ENCODE data around the gene PLCL1.

Gene PLCL1

DNA sequence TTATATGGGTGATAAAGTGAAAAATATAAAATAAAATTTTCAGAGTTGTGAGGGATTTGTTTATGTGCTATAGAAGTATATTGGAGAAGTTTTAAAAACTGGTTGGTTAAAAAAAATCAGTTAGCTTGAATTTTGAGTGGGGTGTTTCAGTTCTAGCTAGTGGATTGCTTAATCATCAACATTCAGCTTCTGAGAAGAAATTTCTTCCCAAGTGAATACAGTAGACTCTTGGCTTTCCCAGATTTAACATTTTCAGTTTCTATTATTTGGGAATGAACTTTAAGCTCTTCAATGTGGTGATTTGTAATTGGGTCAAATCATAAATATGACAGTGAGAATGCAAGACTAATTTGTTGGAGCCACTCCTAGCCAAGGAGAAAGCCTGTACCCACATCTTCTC, 120.8 kb downstream of the PLCL1 start:
- no peak for DNase-seq (ENCODE audit: low read depth in 2 of 3, low spot score in 2 of 3)

DNA sequence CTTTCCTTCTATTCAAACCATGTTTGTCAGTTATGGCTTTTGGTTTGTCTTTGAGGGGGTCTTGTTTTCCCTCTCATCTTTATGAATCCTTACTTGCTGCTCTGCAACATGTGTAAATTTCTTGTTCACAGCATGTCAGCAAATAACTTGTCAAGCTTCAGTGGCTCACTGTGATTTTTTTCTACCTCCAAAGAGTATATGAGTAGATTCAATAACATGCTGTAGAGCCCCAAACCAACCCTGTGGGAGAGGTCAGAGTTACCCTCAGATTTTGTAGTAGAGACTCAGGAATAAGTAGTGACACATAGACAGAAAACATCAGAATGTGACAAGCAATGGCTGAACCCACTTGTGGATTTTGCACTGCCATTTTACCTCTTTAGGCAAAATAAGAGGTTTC, 121.6 kb downstream of the PLCL1 start:
- no peak for DNase-seq (ENCODE audit: low read depth in 2 of 3, low spot score in 2 of 3)

DNA sequence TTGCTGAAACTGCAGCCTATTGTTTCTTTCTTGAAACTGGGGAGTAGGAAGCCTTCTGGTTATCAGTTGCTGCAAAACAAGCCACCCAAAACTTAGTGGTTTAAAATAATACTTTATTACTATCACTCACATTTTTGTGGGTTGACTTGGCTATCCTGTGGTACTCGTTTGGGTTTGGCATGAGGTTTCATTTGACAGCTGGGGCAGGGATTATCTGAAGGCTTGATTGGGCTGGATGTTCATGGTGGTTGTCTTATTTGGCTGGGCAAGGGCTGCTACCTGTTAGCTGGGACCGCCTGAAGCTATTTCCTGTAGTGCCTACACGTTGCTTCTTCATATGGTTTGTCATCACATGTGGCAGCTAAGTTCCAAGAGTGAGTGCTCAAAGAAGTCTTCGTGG, 122.3 kb downstream of the PLCL1 start:
- DNase-seq (ENCODE audit: low read depth in 2 of 3, low spot score in 2 of 3), result no peak

DNA sequence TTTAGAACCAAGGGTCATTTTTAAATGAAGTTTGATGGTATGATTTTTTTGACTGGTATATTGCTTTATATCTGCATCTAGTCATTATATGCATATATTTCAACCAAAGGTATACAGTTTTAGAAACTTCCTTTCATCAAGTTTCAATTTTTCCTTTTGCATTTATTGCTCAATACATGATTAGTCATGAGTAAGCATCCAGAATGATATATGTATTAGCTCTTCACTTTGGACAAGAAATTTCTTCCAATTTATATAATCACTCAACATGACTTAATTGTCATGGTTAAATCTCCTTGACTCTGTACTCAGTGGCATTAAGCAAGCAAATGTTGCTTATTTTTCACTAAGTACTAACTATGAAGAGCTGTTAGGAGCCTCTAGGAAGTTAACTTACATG, 123.6 kb downstream of the PLCL1 start:
- no peak for DNase-seq (ENCODE audit: low read depth in 2 of 3, low spot score in 2 of 3)

DNA sequence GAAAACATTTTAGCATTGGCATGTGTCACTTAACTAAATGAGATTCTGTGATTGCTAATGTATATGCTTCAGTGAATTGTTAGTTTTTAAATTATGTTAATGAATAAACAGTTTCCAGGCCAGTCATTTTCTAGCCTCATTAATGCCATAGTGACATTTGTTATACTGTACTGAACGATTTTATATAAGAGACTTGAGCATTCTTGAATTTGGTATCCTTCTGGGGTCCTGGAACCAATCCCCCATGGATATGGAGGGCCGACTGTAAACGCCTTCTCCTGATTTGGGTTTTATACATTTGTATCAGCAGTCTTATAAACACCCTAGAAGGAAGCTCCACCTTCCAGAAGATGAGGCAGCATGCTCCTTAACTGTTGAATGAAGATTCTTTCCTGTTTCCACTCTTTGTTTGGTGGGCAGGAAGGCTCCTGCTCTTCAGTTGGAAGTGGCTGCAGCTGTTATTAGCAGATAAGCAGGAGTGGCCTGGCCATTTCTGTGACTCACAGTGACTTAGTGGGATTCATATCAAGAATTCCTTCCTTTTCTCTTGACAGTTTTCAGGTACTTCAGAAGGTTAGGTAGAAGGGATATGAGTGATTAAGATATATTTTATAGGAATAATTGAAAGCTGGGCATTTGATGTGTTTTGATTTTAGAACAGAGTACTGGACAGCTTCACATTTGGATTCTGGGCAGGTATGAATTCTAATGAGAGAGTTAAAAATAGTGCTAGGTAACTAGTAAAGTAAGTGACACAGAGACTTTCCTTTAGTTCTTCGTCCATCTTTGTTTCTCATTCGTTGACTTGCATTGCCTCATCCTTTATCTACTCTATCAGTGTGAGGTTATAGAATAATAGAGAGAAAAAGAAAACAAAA, 124.9 kb downstream of the PLCL1 start:
- no peak for DNase-seq (ENCODE audit: low read depth in 2 of 3, low spot score in 2 of 3)

DNA sequence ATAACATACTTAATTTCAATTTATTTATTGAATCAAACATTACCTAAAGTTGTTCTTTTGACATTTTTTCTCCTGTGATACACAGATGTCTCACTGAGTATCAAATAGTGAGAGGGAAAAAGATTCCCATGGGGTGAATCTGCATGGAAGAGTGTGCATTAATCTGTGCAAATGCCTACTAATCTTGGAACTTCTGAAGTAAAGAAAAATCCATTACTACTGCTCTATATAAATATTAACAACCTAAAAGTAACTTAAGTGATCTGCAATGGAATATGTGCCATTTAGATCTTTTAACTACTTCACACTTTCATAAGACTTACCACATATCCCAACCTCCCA, 125.5 kb downstream of the PLCL1 start:
- no peak for DNase-seq (ENCODE audit: low read depth in 2 of 3, low spot score in 2 of 3)

DNA sequence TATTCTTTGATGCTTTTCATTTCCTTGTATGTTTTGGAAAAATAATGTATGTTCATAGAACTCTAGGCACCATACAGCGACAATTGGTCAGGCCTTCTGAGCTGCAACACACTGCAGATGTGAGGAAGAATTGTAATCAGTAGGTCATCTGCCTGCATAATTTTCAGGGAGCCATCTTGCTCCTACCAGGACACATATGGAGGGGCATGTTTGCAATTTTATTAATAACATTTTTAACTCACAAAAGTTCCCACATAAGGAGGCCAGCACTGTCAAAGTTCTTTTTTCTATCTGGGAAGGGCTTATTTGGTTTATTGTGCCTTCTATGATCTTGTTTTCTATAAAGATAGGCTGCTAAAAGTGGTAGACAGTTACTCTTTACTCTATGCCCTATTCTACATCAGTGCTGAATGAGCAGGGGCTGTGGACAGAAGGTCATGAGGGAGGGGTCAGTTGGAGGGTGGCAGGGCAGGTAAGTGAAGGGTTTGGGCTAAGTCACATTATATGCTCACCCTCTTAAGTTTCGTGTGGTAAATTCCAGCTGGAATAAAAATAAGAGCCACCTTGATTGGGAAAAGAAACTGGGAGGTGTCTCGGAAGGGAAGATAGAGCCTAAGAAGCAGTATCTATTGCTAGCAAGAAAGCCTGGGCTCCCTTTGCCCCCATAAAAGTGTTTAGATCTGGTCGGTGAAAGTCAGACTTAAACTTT, 126.3 kb downstream of the PLCL1 start:
- no peak for DNase-seq (ENCODE audit: low read depth in 2 of 3, low spot score in 2 of 3)

DNA sequence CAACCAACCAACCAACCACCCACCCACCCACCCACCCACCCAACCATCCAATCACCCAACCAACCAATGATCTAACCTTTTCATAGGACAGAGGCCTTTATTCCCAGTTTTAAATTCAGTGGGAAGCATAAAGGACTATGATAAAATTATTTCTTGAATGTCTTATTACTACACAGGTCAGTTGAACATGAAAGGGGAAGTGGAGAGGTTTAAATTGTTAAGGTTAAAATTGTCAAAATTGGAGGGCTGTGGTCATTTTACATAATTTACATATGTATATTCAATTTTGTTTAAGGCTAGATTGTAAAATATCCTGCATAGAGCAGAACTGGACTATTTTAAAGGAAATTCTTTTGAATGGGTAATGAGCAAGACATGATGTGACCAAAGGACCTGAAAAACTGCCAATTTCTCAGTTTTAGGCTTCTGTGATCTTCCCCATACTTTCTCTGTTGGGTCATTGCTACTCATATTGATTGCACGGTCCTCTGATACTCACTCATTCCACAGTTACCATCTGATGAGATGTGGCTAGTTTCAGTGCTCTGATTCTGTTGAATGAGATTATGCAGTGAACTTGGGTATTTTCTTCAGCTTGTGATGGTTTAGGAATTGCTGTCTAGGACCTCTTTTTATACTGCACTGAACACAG, 127.4 kb downstream of the PLCL1 start:
- no peak for DNase-seq (ENCODE audit: low read depth in 2 of 3, low spot score in 2 of 3)

DNA sequence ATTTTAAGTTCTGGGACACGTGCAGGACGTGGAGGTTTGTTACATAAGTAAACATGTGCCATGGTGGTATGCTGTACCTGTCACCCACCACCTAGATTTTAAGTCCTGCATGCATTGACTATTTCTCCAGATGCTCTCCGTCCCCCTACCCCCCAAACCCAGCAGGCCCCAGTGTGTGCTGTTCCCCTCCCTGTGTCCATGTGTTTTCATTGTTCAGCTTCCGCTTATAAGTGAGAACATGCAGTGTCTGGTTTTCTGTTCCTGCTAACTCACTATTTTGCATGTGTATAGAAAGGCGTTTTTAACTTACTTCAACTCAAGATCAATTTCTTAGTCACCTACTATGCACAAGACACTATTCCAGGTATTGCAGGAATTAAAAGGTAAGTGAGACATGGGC, 128.0 kb downstream of the PLCL1 start:
- no peak for DNase-seq (ENCODE audit: low read depth in 2 of 3, low spot score in 2 of 3)

DNA sequence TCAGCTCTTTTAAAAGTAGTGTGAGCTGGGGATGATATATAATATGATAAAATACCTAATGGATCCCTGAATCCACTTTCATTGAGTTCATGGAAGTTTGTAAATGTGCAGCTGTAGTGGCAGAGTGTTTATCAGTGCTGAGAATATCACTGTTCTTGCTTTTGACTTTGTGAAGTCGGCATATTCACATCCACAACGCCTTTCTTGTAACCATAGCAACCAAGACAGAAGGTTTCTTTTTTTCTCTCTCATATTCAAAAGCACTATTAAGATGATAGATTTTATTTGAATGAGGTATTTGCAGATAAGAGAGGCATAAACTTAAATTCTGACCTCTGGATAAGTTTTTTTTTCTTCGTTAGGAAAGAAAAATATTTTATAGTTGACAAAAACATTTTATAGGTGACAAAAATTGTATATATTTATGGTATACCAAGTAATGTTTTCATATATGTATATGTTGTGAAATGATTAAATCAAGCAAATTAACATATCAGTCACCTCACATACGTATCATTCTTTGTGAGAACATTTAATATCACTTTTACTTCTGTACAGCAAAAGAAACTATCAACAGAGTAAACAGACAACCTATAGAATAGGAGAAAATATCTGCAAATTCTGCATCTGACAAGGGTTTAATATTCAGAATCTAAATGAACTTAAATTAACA, 130.0 kb downstream of the PLCL1 start:
- no peak for DNase-seq (ENCODE audit: low read depth in 2 of 3, low spot score in 2 of 3)

DNA sequence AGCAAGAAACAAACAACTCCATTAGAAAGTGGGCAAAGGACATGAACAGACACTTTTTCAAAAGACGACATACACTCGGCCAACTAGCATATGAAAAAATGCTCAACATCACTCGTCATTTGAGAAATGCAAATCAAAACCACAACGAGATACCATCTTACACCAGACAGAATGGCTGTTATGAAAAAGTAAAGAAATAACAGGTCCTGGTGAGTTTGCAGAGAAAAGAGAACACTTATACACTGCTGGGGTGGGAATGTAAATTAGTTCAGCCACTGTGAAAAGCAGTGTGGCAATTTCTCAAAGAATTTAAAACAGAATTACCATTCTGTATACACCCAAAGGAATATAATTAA, 130.5 kb downstream of the PLCL1 start:
- no peak for DNase-seq (ENCODE audit: low read depth in 2 of 3, low spot score in 2 of 3)

DNA sequence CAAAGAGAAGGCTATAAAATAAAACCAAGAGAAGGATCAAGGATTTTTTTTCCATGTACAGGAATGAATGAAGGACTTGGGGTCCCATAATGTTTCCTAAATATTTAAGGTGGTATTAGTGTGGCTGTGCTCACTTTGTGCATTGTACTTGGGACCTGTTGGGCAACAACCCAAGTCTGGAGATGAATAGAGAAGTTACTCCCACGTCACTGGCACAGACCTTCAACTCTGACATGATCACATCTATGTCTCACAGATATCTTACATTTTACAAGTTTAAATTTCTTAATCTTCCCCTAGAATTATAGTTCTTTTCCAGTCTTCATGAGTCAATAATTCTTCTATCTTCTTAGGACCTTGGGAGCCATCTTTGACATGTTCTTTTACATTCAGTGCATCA, 133.4 kb downstream of the PLCL1 start:
- no peak for DNase-seq (ENCODE audit: low read depth in 2 of 3, low spot score in 2 of 3)

DNA sequence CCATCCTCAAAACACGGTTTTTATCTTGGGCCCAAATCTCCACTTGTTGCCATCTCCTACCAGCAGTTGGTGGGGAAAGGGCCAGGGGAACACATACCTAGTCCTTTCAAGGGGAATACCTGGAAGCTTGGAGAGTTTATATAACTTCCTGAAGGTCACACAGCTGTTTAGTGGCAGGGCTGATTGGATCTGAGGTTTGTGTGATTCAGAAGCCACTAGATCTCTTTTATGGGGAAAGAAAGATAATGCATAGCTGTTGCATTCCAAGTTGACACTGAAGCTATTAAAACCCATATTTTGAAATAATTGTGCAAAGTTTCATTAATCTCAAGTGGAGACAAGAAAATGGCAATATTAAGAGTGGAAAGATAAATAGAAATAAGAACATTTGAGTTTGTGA, 134.2 kb downstream of the PLCL1 start:
- DNase-seq (ENCODE audit: low read depth in 2 of 3, low spot score in 2 of 3), result no peak

DNA sequence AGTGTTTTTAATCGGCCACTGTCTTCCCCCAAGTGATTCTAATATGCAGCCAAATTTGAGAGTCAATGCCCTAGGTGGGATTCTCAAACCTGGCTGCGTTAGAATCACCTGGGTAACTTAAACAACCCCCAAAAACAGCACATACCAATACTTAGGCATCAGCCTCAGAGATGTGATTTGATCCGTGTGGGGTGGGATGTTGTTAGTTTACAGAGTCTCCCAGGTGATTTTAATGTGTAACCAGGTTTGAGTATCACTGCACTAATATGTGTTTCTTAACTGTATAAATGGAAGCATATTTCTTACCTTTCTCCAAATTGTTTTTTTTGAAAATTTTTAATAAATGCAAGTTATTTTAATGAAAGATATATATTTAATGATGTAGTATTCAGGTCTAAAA, 135.4 kb downstream of the PLCL1 start:
- DNase-seq (ENCODE audit: low read depth in 2 of 3, low spot score in 2 of 3), result no peak

DNA sequence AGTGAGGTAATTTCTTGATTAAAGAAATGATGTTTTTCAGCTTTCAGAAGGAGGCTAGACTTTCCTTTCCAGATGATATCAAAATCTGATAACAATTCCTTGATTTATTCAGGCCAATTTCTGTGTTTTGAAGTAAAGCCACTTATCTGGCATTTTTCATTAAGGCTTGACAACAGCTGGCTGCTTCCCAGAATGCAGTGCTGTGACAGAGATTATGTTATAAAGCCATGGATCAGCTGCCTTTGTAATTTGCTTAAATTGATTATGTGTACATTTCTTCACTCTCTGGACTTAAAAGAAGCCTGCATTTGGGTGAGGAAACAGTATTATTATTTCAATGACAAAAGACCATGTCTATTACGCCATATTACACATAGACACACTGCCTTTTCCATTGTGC, 136.0 kb downstream of the PLCL1 start:
- no peak for DNase-seq (ENCODE audit: low read depth in 2 of 3, low spot score in 2 of 3)

DNA sequence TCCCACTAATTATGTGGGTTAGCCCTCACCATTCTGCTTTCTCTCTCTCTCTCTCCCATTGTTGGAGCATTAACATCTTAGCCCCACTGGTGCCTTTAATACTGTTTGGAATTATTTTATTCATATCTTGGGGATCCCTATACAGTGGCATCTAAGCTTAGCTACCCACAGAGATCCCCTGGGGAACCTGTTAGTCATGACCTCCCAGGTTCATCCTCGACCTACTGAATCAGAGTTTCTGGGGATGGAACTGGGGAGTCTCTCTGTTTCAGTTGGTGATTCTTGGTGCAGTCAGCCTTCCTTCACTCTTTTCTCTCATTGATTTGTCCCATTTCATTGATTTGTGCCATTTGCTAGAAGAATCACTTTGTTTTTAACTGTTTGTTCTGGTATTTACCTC, 137.3 kb downstream of the PLCL1 start:
- no peak for DNase-seq (ENCODE audit: low read depth in 2 of 3, low spot score in 2 of 3)

DNA sequence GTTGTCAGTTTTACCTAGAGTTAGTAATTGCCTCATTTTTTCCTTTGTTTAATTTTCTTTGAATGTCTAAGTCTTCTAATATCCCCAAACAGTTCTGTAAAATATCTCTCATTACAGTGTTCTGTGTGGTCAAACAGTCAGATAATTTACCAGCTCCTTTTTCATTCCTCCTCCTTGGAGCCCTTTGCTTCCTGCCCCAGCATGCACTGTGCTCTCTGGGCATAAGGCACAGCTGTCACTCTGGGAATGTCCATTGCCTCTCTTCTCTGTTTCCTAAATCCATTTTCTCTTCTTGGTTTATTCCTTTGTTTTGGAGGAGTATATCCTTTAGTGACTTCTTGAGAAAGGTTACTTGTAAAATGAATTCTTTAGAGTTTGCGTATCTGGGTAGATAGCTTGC, 139.3 kb downstream of the PLCL1 start:
- no peak for DNase-seq (ENCODE audit: low read depth in 2 of 3, low spot score in 2 of 3)

DNA sequence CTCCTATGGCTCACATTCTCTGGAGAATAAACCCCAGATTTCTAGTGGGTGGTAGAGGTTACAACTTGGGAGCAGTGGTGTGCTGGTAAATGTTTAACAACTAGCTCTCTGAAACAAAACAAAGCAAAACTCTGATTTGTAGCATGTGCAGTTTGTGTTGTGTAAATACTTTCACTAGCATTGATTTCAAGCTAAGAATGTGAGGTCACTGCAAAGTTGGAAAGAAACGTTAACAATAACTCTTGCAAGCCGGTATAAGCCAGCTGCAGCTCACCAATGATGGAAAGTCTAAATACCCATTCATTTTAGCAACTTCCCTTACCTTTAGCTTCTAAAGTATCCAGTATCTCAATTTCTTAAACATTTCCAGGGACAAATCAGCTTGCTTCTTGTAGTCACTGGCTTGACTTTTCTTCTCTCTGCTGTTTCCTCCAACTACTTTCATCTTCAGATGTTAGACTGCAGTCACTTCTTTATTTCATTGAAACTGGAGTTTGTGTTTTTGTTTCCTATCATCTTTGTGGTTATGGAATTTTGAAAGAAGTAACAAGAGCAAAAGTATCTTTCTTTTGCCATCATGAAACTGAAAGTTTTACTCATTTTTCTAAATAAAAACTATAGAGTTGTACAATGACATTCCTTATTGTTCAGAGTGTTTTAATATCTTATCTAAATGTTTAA, 140.2 kb downstream of the PLCL1 start:
- no peak for DNase-seq (ENCODE audit: low read depth in 2 of 3, low spot score in 2 of 3)

DNA sequence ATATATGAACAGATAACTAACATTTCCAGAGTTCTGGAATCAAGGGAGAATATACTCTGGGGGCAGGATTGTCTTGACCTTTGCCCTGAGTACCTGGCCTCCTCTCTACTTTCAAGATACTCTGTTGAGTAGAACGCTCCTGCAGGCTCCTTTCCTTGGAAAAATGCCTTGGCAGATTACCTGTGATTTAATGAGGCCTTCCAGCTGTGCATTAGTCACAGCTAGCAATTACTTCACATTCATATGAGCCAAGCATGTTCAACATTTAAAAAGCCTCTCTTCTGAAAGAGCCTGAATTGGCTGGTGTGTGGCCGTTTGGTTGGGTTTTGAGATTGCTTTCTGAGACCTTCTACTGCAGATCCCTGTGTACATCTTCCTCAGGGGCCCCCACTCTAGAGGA, 142.2 kb downstream of the PLCL1 start:
- no peak for DNase-seq (ENCODE audit: low read depth in 2 of 3, low spot score in 2 of 3)

DNA sequence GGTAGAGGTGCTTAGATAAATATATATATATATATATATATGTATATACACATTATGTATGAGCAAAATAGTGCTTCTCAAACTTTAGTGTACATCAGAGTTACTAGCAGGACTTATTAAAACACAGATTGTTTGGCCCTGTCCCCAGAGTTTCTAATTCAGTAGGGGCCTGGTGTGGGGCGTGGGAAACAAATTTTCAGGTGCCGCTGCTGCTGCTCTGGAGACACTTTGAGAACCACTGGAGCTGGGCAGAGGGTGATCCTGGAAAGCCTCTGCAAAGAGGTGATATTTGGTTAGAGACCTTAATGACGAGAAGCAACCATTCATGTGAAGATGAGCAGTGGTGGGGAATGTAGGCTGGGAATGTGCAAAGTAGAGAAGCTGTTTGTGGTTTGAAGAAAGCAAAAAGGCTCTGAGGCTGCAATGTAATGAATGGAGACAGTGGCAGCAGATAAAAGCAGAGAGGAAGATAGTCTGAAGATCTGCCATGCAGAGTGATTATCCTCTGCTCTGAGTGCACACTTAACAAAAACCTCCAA, 142.9 kb downstream of the PLCL1 start:
- DNase-seq (ENCODE audit: low read depth in 2 of 3, low spot score in 2 of 3), result no peak

DNA sequence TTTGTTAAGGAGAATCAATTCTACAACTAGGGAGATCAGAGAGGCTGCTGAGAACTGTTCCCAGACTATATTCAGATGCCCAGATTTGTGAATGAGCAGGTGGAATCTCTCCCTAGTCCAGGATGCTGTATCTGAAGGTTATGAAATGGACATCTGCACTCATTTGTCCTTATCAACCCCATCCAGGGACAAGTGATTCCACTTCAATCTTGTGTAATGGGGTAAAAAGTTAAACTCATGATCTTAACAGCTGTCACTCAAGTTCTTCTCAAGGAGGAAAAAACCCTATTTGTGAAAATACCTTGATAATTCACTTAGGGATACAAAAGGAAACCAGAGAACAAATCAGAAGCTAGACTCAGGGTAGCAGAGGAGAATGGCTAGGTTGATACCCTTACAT, 144.8 kb downstream of the PLCL1 start:
- no peak for DNase-seq (ENCODE audit: low read depth in 2 of 3, low spot score in 2 of 3)
